IPS-18a (cell line): Measurements from ENCODE around the gene RNF2.
"Not testable (repeated sequence)": the region's sequence is repeated elsewhere in the genome, so short reads cannot be mapped to it uniquely, and the experiment has no call there.

ENCODE experiments used
- H3K27ac ChIP-seq: one replicate; pipeline ENCODE4 v1.5.1; 2013; ENCODE audit warnings: low read length
- H3K27me3 ChIP-seq: one replicate; pipeline ENCODE4 v1.6.1; 2013; ENCODE audit warnings: mild to moderate bottlenecking, low read length; ENCODE audit not compliant: control insufficient read depth, insufficient read depth
- H3K36me3 ChIP-seq: one replicate; pipeline ENCODE4 v1.6.1; 2013; ENCODE audit warnings: low read depth, low read length; ENCODE audit not compliant: control insufficient read depth
- H3K4me1 ChIP-seq: one replicate; pipeline ENCODE4 v1.6.1; 2013; ENCODE audit warnings: low read depth, low read length; ENCODE audit not compliant: control insufficient read depth
- H3K4me3 ChIP-seq: one replicate; pipeline ENCODE4 v1.5.1; 2013; ENCODE audit warnings: low read length
- H3K9ac ChIP-seq: one replicate; pipeline ENCODE4 v1.6.1; 2013; ENCODE audit warnings: mild to moderate bottlenecking, low read length, moderate library complexity
- H3K9me3 ChIP-seq: one replicate; pipeline ENCODE4 v1.6.1; 2013; ENCODE audit warnings: low read depth, low read length; ENCODE audit not compliant: control insufficient read depth

Gene RNF2

GRCh38 chr1:185044981-185045813 is at the start of gene RNF2:
Gene RNF2 (plus strand): TSS chr1:185045558. CDS start chr1:185087554, 41,996 bp downstream.
- Histone ChIP-seq H3K9me3 (no peaks in the 10 kb centered on the region), H3K4me1 (peaks cover 24% of the 10 kb centered on the region), H3K9ac (peak within 1 kb of the TSS; percentile 90), H3K36me3 (no peaks in the 10 kb centered on the region), H3K4me3 (peak within 1 kb of the TSS; percentile 83), H3K27me3 (peaks cover 16% of the 10 kb centered on the region), H3K27ac (peak within 1 kb of the TSS; percentile 35)

GRCh38 chr1:184999974-185000373 is 45.4 kb upstream of the RNF2 start:
- H3K9me3 ChIP-seq, H3K27ac ChIP-seq, H3K9ac ChIP-seq, H3K4me1 ChIP-seq, H3K27me3 ChIP-seq, H3K36me3 ChIP-seq, H3K4me3 ChIP-seq: not testable (repeated sequence)

GRCh38 chr1:185001312-185001880 is 44.0 kb upstream of the RNF2 start:
- H3K9ac ChIP-seq, H3K27me3 ChIP-seq, H3K4me3 ChIP-seq, H3K9me3 ChIP-seq, H3K27ac ChIP-seq, H3K36me3 ChIP-seq, H3K4me1 ChIP-seq: not testable (repeated sequence)

GRCh38 chr1:185008838-185009237 is 36.5 kb upstream of the RNF2 start:
- H3K9ac ChIP-seq = no peak overlapping the region
- no peak overlapping the region for H3K27ac ChIP-seq
- no peaks in the 10 kb centered on the region for H3K36me3 ChIP-seq
- H3K27me3 ChIP-seq = no peaks in the 10 kb centered on the region
- H3K9me3 ChIP-seq = no peaks in the 10 kb centered on the region
- no peaks in the 10 kb centered on the region for H3K4me1 ChIP-seq
- no peak overlapping the region for H3K4me3 ChIP-seq

GRCh38 chr1:185010361-185010760 is 35.0 kb upstream of the RNF2 start:
- H3K27me3 ChIP-seq = no peaks in the 10 kb centered on the region
- no peak overlapping the region for H3K27ac ChIP-seq
- no peak overlapping the region for H3K4me3 ChIP-seq
- no peaks in the 10 kb centered on the region for H3K9me3 ChIP-seq
- no peaks in the 10 kb centered on the region for H3K36me3 ChIP-seq
- H3K9ac ChIP-seq = no peak overlapping the region
- H3K4me1 ChIP-seq = no peaks in the 10 kb centered on the region

- H3K4me1 ChIP-seq = no peaks in the 10 kb centered on the region
- H3K36me3 ChIP-seq = no peaks in the 10 kb centered on the region
- H3K27me3 ChIP-seq = no peaks in the 10 kb centered on the region
- H3K4me3 ChIP-seq = no peak overlapping the region
- no peaks in the 10 kb centered on the region for H3K9me3 ChIP-seq
- no peak overlapping the region for H3K9ac ChIP-seq
- no peak overlapping the region for H3K27ac ChIP-seq
These were observed 30.4 kb upstream of the RNF2 start for GRCh38 chr1:185014941-185015340.

GRCh38 chr1:185015631-185016030 is 29.7 kb upstream of the RNF2 start:
- no peak overlapping the region for H3K27ac ChIP-seq
- no peak overlapping the region for H3K4me3 ChIP-seq
- no peaks in the 10 kb centered on the region for H3K9me3 ChIP-seq
- H3K9ac ChIP-seq = no peak overlapping the region
- H3K4me1 ChIP-seq = no peaks in the 10 kb centered on the region
- no peaks in the 10 kb centered on the region for H3K27me3 ChIP-seq
- H3K36me3 ChIP-seq = no peaks in the 10 kb centered on the region

- H3K36me3 ChIP-seq = no peaks in the 10 kb centered on the region
- H3K4me3 ChIP-seq = no peak overlapping the region
- H3K27me3 ChIP-seq = no peaks in the 10 kb centered on the region
- no peak overlapping the region for H3K9ac ChIP-seq
- no peaks in the 10 kb centered on the region for H3K4me1 ChIP-seq
- H3K9me3 ChIP-seq = no peaks in the 10 kb centered on the region
- no peak overlapping the region for H3K27ac ChIP-seq
These were observed 28.5 kb upstream of the RNF2 start for GRCh38 chr1:185016880-185017279.

- Histone ChIP-seq H3K27ac (no peak overlapping the region), H3K27me3 (no peaks in the 10 kb centered on the region), H3K9ac (no peak overlapping the region), H3K4me1 (no peaks in the 10 kb centered on the region), H3K4me3 (no peak overlapping the region), H3K9me3 (no peaks in the 10 kb centered on the region), H3K36me3 (no peaks in the 10 kb centered on the region)
These were observed 28.0 kb upstream of the RNF2 start for GRCh38 chr1:185017338-185017737.

GRCh38 chr1:185017966-185018365 is 27.4 kb upstream of the RNF2 start:
- Histone ChIP-seq H3K4me1 (no peaks in the 10 kb centered on the region), H3K27me3 (no peaks in the 10 kb centered on the region), H3K4me3 (no peak overlapping the region), H3K9me3 (no peaks in the 10 kb centered on the region), H3K9ac (no peak overlapping the region), H3K27ac (no peak overlapping the region), H3K36me3 (no peaks in the 10 kb centered on the region)

- Histone ChIP-seq H3K9ac (no peak overlapping the region), H3K27ac (no peak overlapping the region), H3K9me3 (peaks cover 10% of the 10 kb centered on the region), H3K4me3 (no peak overlapping the region), H3K27me3 (no peaks in the 10 kb centered on the region), H3K36me3 (no peaks in the 10 kb centered on the region), H3K4me1 (no peaks in the 10 kb centered on the region)
These were observed 18.0 kb upstream of the RNF2 start for GRCh38 chr1:185027252-185027882.
